Measurements from ENCODE around the gene PARP8. TPM values are rescaled to one million over a fixed set of nuclear protein-coding genes. Genes with fewer than 3 reads are reported as not detected.

PARP8 gene
- total RNA-seq, 2 experiments from 2014 or later: 181 to 200 TPM

DNA sequence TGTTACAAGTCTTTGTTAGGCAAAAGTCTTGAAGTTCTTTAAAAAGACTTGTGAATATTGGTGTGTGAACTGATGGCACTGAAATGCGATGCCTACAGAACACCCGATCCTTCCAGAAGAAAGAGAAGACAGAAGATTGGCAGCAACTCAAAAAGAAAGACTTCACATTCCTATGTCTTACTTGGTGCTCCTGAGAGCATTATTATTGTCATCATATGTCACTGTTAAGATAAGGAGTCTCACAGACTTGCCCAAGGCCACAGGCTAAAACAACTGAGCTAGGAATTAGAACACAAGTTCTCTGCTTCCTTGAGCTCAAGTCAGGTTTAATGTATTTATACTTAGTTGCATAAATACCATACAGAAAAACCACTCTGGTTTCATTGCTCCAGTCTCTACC lies 198.0 kb downstream of the PARP8 start:
- Mint-ChIP-seq H3K27ac (no peak overlapping the region), H3K27me3 (peaks cover 51% of the 10 kb centered on the region), H3K36me3 (ENCODE audit: low read depth) (no peaks in the 10 kb centered on the region), H3K4me1 (ENCODE audit: low read depth) (no peaks in the 10 kb centered on the region), H3K9me3 (peaks cover 2% of the 10 kb centered on the region), H3K4me3 (no peak overlapping the region)
- intact Hi-C loops (cut with DNase I, micrococcal nuclease): no loop called here
- CTCF ChIA-PET: no interaction called here
- no peak for TF ChIP-seq CTCF (IDR thresholded peaks at IDR 0.05)
- DNase-seq (no peak), ATAC-seq (ENCODE audit: poor library complexity) (no peak)
- Histone ChIP-seq H3K9me3 (ENCODE audit: control insufficient read depth in 1 of 2, insufficient read depth in 1 of 2, low read length in 2 of 2) (no peaks in the 10 kb centered on the region), H3K4me1 (ENCODE audit: insufficient read depth, low read length) (no peaks in the 10 kb centered on the region), H3K36me3 (ENCODE audit: insufficient read depth, low read length) (no peaks in the 10 kb centered on the region), H3K4me3 (ENCODE audit: low read length) (no peak overlapping the region), H3K27me3 (ENCODE audit: control insufficient read depth in 1 of 2, insufficient read depth in 2 of 2, low read length in 2 of 2) (peaks cover 8 to 13% of the 10 kb centered on the region in 2 experiments), H3K27ac (ENCODE audit: low read depth in 1 of 2, low read length in 2 of 2) (no peak overlapping the region)
- POLR2A ChIA-PET: no interaction called here

DNA sequence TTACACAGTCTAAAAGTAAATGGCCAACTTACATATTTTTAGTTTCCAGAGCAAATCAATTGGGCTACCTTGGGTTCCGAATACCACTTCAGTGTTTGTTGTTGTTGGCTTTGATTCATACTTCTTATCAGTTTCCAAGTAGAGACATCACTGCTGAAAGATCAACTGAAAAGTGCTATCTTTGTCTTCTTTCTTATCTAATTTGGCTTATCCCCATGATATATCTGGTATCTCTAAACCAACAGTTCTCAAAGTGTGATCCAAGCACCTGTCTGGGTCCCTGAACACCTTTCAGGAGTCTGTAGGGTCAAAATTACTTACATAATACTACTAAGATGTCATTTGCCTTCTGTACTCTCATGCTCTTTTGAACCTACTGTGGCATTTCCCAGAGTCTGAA lies 200.0 kb downstream of the PARP8 start:
- H3K36me3 ChIP-seq (ENCODE audit: insufficient read depth, low read length): no peaks in the 10 kb centered on the region
- peaks cover 17% of the 10 kb centered on the region in 2 experiments for H3K27me3 ChIP-seq (ENCODE audit: control insufficient read depth in 1 of 2, insufficient read depth in 2 of 2, low read length in 2 of 2)
- Mint-ChIP-seq H3K4me1 (ENCODE audit: low read depth) (no peaks in the 10 kb centered on the region), H3K9me3 (peaks cover 2% of the 10 kb centered on the region), H3K36me3 (ENCODE audit: low read depth) (no peaks in the 10 kb centered on the region), H3K27ac (no peak overlapping the region), H3K27me3 (peaks cover 47% of the 10 kb centered on the region), H3K4me3 (no peak overlapping the region)
- no peak for TF ChIP-seq CTCF (IDR thresholded peaks at IDR 0.05)
- H3K4me3 ChIP-seq (ENCODE audit: low read length): no peak overlapping the region
- intact Hi-C loops (cut with DNase I, micrococcal nuclease): no loop called here
- CTCF ChIA-PET: no interaction called here
- no peak for DNase-seq
- no peak for ATAC-seq (ENCODE audit: poor library complexity)
- POLR2A ChIA-PET: no interaction called here
- no peaks in the 10 kb centered on the region for H3K9me3 ChIP-seq (ENCODE audit: control insufficient read depth in 1 of 2, insufficient read depth in 1 of 2, low read length in 2 of 2)
- H3K4me1 ChIP-seq (ENCODE audit: insufficient read depth, low read length): no peaks in the 10 kb centered on the region
- H3K27ac ChIP-seq (ENCODE audit: low read depth in 1 of 2, low read length in 2 of 2): no peak overlapping the region

DNA sequence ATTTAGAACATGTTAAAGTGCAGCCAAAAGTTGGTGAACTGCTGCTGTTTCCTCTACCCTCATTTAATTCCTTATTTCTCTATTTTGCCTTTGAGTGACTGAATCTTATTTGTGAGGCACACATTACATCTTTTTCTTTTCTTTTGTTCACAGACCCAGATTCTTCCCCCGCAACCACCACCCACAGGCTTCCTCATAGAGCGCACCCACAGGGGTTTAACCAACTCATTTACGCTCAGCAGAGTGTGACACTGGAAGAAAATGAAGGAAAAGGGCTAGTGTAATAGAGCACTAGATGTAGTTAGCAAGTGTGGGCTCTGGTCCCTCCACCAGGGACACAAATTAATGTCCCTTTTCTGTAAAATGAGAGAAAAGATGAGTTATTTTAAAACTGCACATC lies 200.7 kb downstream of the PARP8 start:
- no peak overlapping the region for H3K27ac ChIP-seq (ENCODE audit: low read depth in 1 of 2, low read length in 2 of 2)
- H3K9me3 ChIP-seq (ENCODE audit: control insufficient read depth in 1 of 2, insufficient read depth in 1 of 2, low read length in 2 of 2): no peaks in the 10 kb centered on the region
- intact Hi-C loops (cut with DNase I, micrococcal nuclease): no loop called here
- no peak for DNase-seq
- ATAC-seq (ENCODE audit: poor library complexity): no peak
- Mint-ChIP-seq H3K4me3 (no peak overlapping the region), H3K27ac (no peak overlapping the region), H3K27me3 (peaks cover 43% of the 10 kb centered on the region), H3K9me3 (peaks cover 2% of the 10 kb centered on the region), H3K4me1 (ENCODE audit: low read depth) (no peaks in the 10 kb centered on the region), H3K36me3 (ENCODE audit: low read depth) (no peaks in the 10 kb centered on the region)
- no peak for TF ChIP-seq CTCF (IDR thresholded peaks at IDR 0.05)
- ChIA-PET POLR2A (no interaction called here), CTCF (no interaction called here)
- H3K4me1 ChIP-seq (ENCODE audit: insufficient read depth, low read length): no peaks in the 10 kb centered on the region
- no peak overlapping the region for H3K4me3 ChIP-seq (ENCODE audit: low read length)
- H3K27me3 ChIP-seq (ENCODE audit: control insufficient read depth in 1 of 2, insufficient read depth in 2 of 2, low read length in 2 of 2): peaks cover 17 to 22% of the 10 kb centered on the region in 2 experiments
- H3K36me3 ChIP-seq (ENCODE audit: insufficient read depth, low read length): no peaks in the 10 kb centered on the region

Data from CD4-positive, alpha-beta T cell (primary cell).